GM18505 (cell line): ENCODE measurements around the gene ADAM8.

ENCODE experiments used
- ATAC-seq: cut with Tn5 transposase; IDR thresholded peaks from one replicate; pipeline ENCODE4 v1.9.1; 2021; ENCODE audit not compliant: unreplicated experiment
- POLR2A ChIP-seq: IDR thresholded peaks from 4 replicates; pipeline ENCODE4 v1.6.1; 2011; ENCODE audit warnings: borderline replicate concordance; ENCODE audit not compliant: insufficient read depth, insufficient read length; ENCODE audit errors: extremely low read depth

ADAM8 gene

DNA sequence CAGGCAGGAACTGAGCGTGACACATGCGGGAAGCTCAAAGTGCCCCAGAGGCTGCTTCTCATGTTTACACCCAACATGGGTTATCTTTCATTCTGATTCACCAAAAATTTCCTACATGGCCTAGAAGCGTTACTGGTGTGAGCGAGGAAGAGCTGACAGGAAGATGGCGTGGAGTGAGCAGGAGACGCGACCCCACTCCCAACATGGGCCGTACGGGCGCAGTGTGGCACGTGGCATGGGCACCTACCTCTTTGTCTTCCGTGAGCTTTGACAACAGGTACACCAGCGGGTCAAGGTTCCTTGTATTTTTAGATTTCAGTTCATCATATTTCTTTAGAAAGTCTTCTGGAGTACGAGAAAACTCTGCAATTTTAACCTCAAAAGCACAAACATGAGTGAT lies 23.1 kb upstream of the ADAM8 start:
- ATAC-seq: no peak
- no peak for TF ChIP-seq POLR2A

DNA sequence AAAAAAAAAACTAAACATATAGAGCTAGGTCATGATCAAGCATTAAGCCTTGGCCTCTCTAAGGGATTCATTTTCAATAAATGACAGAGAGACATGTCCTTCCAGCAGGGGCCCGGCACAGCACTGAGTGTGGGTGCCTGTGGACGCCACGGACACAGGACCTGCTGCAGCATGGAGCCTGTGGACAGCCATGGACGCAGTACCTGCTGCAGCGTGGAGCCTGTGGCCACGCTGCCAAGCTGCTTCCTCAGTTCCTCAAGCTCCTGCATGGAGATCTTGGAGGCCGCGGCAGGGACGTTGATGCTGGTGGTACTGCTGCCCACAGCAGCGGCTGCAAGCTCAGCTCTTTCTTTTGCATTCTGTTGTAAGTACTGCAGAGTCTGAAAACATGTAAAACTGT lies 22.6 kb upstream of the ADAM8 start:
- ATAC-seq: no peak
- TF ChIP-seq POLR2A: no peak

DNA sequence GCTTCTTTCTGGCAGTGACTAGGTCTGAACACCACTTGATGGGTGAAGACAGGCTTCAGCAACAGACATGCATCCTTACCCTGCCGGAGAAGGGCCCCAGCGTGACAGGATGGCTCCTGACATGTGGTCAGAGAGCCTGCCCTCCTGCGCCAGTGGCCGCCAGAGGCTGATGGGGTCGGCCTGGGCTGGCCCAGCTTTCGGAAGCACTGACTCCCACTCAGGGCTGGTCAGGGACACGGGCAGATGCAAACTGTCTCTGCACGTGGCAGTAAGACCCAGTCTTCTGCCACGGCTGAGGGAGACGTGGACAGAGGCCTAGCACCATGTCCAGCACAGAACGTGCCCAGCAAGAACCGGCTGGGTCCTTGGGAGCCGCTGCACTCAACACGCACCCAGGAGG lies 21.8 kb upstream of the ADAM8 start:
- no peak for TF ChIP-seq POLR2A
- ATAC-seq: no peak

DNA sequence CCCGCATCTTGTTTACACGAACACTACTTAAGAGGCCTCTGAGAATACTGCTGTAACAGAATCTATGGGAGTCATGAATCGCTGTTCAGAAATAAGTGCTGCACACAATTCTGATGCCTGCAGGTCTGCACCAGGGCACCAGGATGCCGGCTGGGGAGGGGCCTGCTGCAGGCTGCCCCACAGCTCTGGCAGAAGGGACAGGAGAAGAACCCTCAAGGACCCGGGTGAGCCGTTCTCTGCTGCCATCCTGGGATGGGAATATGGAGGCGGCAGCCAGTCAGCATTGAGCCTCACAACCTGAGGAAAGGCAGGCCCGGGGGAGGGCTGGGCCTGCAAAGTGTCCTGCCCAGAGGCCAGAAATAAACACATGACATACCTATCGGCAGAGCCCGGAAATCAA lies 20.8 kb upstream of the ADAM8 start:
- TF ChIP-seq POLR2A: no peak
- no peak for ATAC-seq

DNA sequence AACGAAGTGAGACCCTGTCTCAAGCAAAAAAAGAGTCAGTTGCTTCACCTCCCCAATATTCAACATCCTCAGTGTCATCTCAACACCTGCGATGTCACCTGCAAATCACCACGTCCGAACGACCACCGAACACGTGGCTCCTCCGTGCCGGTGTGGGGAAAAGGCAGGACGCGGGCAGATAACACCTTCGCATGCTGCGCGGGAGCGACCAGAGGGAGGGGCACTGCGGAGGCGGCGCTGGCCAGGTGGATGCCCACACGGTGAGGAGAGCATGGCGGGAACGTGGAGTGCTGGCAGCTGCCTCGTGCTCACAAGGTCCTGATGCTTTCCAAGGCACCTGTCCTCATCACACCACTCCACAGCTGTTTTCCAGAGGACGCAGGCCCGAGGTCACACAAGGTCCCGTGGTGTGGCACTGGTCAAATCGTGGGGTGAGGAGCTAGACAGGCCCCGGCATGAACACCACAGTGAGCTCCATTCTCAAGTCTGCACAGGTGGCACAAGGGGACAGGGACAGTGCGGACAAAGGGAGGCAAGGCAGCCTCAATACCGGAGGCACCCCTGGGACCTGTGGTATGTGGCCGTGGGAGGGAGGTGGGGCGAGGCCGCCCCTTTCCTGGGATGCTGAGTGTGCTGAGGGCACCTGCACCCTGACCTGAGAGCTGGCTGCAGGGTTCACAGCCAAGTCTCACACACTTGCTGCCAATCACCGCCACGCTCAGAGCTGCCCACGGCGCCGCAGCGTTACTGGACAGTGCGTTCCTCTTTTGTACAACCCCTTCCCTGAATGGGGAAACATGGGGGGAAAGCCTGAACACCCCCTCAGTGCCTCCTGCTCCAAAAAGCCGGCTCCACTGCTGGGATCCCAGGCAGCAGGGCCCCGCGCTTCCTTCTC lies 19.0 kb upstream of the ADAM8 start:
- ATAC-seq: no peak
- no peak for TF ChIP-seq POLR2A

DNA sequence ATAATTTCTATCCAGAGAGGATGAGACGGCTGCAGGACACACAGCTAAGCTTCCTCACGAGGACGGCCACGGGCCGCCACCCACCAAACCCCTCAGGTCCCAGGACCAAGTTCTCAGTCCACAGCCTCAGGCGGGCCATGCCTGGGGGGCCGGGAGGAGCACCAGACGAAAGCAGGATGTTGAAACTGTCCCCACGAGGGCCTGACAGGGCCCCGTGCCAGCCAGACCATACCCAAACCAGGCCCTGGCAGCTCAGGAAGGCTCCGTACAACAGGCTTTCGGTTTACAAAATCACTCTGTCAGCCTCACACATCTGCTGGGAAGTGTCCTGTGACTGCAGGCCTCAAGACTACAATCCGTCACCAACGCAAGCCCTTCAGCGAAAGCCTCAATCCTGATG lies 17.5 kb upstream of the ADAM8 start:
- ATAC-seq: no peak

DNA sequence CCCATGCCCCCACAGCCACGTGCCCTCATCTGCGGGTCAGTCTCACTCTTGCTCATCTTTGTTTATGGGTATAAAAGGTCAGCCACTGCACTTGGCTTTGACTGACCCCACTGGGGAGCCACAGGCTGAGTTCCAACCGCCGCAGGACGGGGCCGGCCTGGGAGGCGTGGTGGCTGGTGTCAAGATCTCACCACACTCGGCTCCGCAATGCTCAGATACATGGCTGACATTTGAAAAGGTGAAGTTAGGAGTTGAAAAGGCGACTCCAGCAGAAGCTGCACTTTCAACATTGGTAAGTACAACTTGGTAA lies 17.1 kb upstream of the ADAM8 start:
- no peak for ATAC-seq
- no peak for TF ChIP-seq POLR2A

More for the DNA sequence above, 17.5 kb upstream of the ADAM8 start:
- no peak for TF ChIP-seq POLR2A

DNA sequence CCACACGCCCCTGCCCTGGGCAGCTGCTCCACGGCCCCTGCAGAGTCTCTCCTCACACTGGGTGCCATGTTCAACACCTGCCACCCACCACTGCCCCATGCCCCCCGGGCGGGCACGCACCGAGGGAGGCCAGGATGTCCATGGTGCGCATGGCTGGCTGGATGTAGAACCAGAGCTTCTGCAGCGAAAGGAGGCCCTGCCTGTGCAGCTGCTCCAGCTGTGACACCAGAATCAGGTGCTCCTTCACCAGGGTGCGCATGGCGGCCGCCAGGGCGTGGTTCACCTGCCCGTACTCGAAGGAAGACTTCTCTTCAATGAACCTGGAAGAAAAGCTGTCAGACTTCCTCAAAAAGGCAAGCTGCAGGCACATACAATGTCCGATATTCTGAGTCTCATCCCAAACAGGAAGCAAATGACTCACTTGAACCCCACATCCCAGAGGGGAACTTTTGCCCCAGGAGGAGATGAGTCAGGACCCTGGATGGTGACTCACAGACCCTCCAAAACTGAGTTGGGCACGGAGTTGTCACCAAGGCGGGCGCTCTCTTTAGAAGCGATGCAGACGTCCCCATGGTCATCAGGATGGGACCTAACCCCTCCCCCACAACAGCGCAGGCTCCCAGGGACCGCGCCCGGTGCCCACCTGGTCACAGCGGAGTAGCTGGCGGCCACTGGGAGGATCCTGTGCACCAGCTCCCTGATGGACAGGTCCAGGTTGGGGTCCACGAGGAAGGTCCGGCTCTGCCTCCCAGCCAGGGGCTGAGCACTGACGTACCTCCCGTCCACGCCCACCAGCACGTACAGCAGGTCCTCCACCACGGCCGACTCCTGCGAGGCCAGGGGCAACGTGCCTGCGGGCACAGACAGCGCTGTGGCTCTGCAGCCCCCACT lies 16.5 kb upstream of the ADAM8 start:
- no peak for TF ChIP-seq POLR2A
- no peak for ATAC-seq

DNA sequence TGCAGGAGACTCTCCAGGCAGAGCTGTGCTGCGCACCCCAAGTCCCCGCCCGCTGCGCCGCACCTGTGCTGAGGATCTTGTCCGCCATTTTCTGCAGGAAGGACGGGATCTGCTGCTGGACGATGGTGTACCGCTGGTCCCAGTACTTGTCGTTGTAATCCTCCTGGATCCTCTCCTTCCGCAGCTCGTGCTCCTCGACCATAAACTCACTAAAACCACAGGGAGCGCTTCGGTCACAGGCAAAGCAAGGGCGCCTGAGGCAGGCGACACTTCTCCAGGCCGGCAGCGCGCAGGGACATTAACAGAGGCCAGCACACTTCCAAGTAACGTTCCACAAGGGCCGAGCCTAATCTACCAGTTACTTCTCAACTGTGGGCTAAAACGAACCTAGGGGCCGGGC lies 13.1 kb upstream of the ADAM8 start:
- TF ChIP-seq POLR2A: no peak

DNA sequence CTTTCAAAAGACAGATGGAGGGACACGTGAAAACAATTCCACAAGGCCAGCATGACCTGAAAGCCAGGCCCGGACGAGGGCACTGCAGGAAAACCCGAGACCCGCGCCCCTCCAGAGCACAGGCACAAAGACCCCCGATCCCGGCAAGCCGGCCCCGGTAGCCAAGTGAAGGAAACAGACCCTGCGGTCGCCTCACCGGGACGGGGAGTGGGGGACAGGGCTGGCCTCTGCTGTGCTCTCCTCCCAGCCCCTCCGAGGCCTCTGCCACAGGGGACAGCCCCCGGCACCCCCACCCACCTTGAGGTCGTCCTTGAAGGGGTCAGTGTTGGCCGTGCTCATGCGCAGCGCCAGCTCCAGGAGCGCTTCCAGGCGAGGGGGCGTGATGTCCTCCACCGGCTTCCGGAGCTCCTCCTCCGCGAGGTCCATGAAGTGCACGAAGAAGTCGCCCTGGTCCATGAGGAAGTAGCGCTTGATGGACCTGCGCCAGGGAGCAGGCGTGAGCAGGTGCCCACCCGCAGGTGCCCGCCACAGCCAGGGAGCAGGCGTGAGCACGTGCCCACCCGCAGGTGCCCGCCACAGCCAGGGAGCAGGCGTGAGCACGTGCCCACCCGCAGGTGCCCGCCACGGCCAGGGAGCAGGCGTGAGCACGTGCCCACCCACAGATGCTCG lies 11.3 kb upstream of the ADAM8 start:
- no peak for TF ChIP-seq POLR2A
- ATAC-seq: no peak

More for the DNA sequence above, 13.1 kb upstream of the ADAM8 start:
- no peak for ATAC-seq

DNA sequence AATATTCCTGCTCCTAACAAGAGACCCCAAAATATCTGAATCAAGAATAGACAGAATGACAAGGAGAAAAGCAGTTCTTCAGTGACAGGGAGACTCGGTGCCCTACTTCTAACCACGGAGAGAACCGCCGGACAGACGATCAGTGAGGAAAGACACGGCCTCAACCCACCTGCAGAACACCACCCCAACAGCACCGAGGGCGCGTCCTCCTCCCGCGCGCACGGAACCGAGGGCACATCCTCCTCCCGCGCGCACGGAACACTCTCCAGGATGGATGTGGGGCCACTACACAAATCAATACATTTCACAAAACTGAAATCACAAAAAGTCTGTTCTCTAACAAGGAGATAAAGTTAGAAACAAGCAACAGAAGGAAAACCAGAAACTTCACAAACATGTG lies 9.7 kb upstream of the ADAM8 start:
- no peak for ATAC-seq
- no peak for TF ChIP-seq POLR2A

DNA sequence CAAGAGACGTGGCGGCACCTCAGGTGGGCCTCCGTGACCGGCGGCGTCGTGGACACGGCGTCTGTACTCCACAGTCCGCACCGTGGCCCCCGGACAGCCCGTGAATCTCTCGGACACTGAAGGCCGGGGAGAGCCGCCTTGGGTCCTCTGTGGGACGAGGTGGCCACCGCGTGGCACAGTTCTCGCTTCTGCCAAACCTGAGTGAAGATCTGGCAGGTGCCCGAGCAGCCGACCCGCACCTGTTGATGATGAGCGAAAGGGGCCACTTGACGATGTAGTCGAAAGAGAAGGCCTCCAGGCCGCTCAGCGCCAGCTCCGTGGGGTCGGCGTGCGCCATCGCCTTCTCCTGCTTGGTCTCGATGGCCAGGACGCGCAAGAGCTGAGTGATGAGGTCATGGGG lies 8.5 kb upstream of the ADAM8 start:
- ATAC-seq: no peak
- no peak for TF ChIP-seq POLR2A

DNA sequence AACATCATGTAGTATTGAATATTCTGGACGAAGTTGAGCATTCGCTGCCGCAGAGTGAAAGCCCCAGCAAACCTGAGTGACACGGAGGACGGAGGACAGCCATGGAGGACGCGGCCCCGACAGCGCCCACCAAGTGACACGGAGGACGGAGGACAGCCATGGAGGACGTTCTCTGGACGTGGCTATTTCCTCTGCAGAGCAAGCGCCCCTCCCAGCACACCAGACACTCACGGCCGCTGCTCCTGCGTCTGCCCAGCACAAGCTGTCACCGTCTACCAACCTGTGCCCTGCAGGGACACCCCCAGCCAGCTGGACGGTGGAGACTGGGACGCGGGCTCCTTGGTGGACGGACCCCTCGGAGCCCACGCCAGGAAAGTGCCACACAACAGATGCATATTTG lies 7.3 kb upstream of the ADAM8 start:
- TF ChIP-seq POLR2A: no peak
- ATAC-seq: no peak
